ENCODE measurements around the gene MIX23. TPM values are rescaled to one million over a fixed set of nuclear protein-coding genes. Genes with fewer than 3 reads are reported as not detected.

Gene MIX23
- total RNA-seq, 3 donors from 2014 or later (not counting 1 experiment from before 2014, with no cell fraction given), result 9.6 to 16.4 (median 14.1) TPM

- TF ChIP-seq CTCF (IDR thresholded peaks at IDR 0.05), result no peak
- ATAC-seq (no peak), DNase-seq (no peak)
- H3K9me3 ChIP-seq (ENCODE audit: control insufficient read depth, insufficient read depth, low read length), result no peaks in the 10 kb centered on the region
- H3K9me3 Mint-ChIP-seq, result no peaks in the 10 kb centered on the region
- no peak overlapping the region for H3K27ac Mint-ChIP-seq
- 96% methylated on average over 4 of the region's 4 CpGs for WGBS (ENCODE audit: insufficient coverage)
- peaks cover 3% of the 10 kb centered on the region for H3K36me3 ChIP-seq (ENCODE audit: control insufficient read depth, insufficient read depth, low read length)
- H3K27me3 ChIP-seq (ENCODE audit: control insufficient read depth, insufficient read depth, low read length), result no peaks in the 10 kb centered on the region
- intact Hi-C loops (cut with micrococcal nuclease), result loop anchor here (10.0 kb wide), 2 partner anchors 125 to 645 kb away; partner anchors contain the start of genes GOLGB1 and KPNA1
- no peaks in the 10 kb centered on the region for H3K27me3 Mint-ChIP-seq (ENCODE audit: low read depth in 2 of 2)
- peaks cover under 1% of the 10 kb centered on the region for H3K4me1 ChIP-seq (ENCODE audit: control insufficient read depth, insufficient read depth, low read length)
- no peak overlapping the region for H3K27ac ChIP-seq (ENCODE audit: low read length)
- no peak overlapping the region for H3K4me3 ChIP-seq (ENCODE audit: low read length)
- no peaks in the 10 kb centered on the region for H3K36me3 Mint-ChIP-seq
- H3K4me3 Mint-ChIP-seq, result no peak overlapping the region
- peaks cover under 1 to 3% of the 10 kb centered on the region in 2 donors for H3K4me1 Mint-ChIP-seq
These were observed 6.9 kb upstream of the MIX23 start for GRCh38 chr3:122389892-122390291.

DNA sequence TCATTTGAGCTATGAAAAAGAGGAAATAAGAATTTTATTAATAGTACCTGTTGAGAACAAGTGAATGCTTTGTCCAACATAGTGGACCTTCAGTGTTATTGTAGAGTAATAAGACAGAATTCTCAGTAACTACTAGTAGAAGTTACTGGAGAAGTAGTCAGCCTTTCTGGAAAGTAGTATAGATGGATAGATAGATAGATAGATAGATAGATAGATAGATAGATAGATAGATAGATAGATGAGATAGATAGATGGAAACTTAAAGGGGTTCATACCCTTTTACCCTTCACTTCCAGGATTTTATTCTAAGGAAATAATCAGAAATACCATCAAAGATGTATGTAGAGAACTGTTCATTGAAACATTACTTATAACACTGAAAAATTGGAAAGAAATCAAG, 6.2 kb upstream of the MIX23 start:
- Histone ChIP-seq H3K27ac (ENCODE audit: low read length) (no peak overlapping the region), H3K4me1 (ENCODE audit: control insufficient read depth, insufficient read depth, low read length) (peaks cover 7% of the 10 kb centered on the region), H3K27me3 (ENCODE audit: control insufficient read depth, insufficient read depth, low read length) (no peaks in the 10 kb centered on the region), H3K9me3 (ENCODE audit: control insufficient read depth, insufficient read depth, low read length) (no peaks in the 10 kb centered on the region), H3K36me3 (ENCODE audit: control insufficient read depth, insufficient read depth, low read length) (peaks cover 3% of the 10 kb centered on the region), H3K4me3 (ENCODE audit: low read length) (no peak overlapping the region)
- H3K9me3 Mint-ChIP-seq, result no peaks in the 10 kb centered on the region
- intact Hi-C loops (cut with micrococcal nuclease), result loop anchor here (10.0 kb wide), 2 partner anchors 126 to 644 kb away; partner anchors contain the start of genes GOLGB1 and KPNA1
- no peaks in the 10 kb centered on the region for H3K36me3 Mint-ChIP-seq
- ATAC-seq (no peak), DNase-seq (no peak)
- no peak for TF ChIP-seq CTCF (IDR thresholded peaks at IDR 0.05)
- H3K4me3 Mint-ChIP-seq, result no peak overlapping the region
- peaks cover 7 to 10% of the 10 kb centered on the region in 2 donors for H3K4me1 Mint-ChIP-seq
- no peaks in the 10 kb centered on the region for H3K27me3 Mint-ChIP-seq (ENCODE audit: low read depth in 2 of 2)
- no peak overlapping the region for H3K27ac Mint-ChIP-seq

GRCh38 chr3:122387709-122388108, 4.7 kb upstream of the MIX23 start:
- 91% methylated on average over 3 of the region's 3 CpGs for WGBS (ENCODE audit: insufficient coverage)
- no peak for TF ChIP-seq CTCF (IDR thresholded peaks at IDR 0.05)
- intact Hi-C loops (cut with micrococcal nuclease), result loop anchor here (10.0 kb wide), 2 partner anchors 127 to 643 kb away; partner anchors contain the start of genes GOLGB1 and KPNA1
- H3K27me3 ChIP-seq (ENCODE audit: control insufficient read depth, insufficient read depth, low read length), result no peaks in the 10 kb centered on the region
- no peaks in the 10 kb centered on the region for H3K9me3 ChIP-seq (ENCODE audit: control insufficient read depth, insufficient read depth, low read length)
- Mint-ChIP-seq H3K4me3 (no peak overlapping the region), H3K27me3 (ENCODE audit: low read depth in 2 of 2) (no peaks in the 10 kb centered on the region), H3K27ac (no peak overlapping the region), H3K36me3 (no peaks in the 10 kb centered on the region), H3K9me3 (no peaks in the 10 kb centered on the region), H3K4me1 (peaks cover 18 to 19% of the 10 kb centered on the region in 2 donors)
- no peak overlapping the region for H3K4me3 ChIP-seq (ENCODE audit: low read length)
- ATAC-seq (no peak), DNase-seq (no peak)
- H3K36me3 ChIP-seq (ENCODE audit: control insufficient read depth, insufficient read depth, low read length), result peaks cover 3% of the 10 kb centered on the region
- no peak overlapping the region for H3K27ac ChIP-seq (ENCODE audit: low read length)
- H3K4me1 ChIP-seq (ENCODE audit: control insufficient read depth, insufficient read depth, low read length), result peaks cover 10% of the 10 kb centered on the region

Data from natural killer cell (primary cell).